Liver (tissue), 9 donors: Measurements from ENCODE around the gene MELK. TPM values are rescaled to one million over a fixed set of nuclear protein-coding genes. Genes with fewer than 3 reads are reported as not detected.

ENCODE experiments used
- DNase-seq: peaks from one replicate; pipeline ENCODE4 v3.0.0-alpha.2; 2017; ENCODE audit warnings: low spot score
- H3K27ac ChIP-seq, 2 donors: one replicate each; pipeline ENCODE4 v1.7.0; 2013; ENCODE audit warnings: inconsistent platforms in 2 of 2, low read length in 2 of 2, control low read depth in 1 of 2, low read depth in 1 of 2, mild to moderate bottlenecking in 1 of 2
- H3K27me3 ChIP-seq, 4 donors: one replicate each; pipeline versions ENCODE4 v1.6.1 to v1.7.0; 2013; ENCODE audit warnings: low read length in 3 of 4, inconsistent platforms in 1 of 4, mild to moderate bottlenecking in 1 of 4, moderate library complexity in 1 of 4; ENCODE audit not compliant: control insufficient read depth in 4 of 4, insufficient read depth in 4 of 4
- H3K36me3 ChIP-seq, 4 donors: one replicate each; pipeline versions ENCODE4 v1.6.1 to v1.7.0; 2013; ENCODE audit warnings: low read length in 3 of 4, mild to moderate bottlenecking in 3 of 4, low read depth in 1 of 4, moderate library complexity in 1 of 4; ENCODE audit not compliant: control insufficient read depth in 4 of 4, insufficient read depth in 3 of 4
- H3K4me1 ChIP-seq, 4 donors: one replicate each; pipeline versions ENCODE4 v1.6.1 to v1.7.0; 2013; ENCODE audit warnings: low read length in 3 of 4, mild to moderate bottlenecking in 3 of 4, moderate library complexity in 1 of 4; ENCODE audit not compliant: control insufficient read depth in 4 of 4, insufficient read depth in 4 of 4
- H3K4me3 ChIP-seq, 3 donors: one replicate each; pipeline versions ENCODE4 v1.6.1 to v1.7.0; 2013; ENCODE audit warnings: low read length in 3 of 3, control low read depth in 1 of 3, low read depth in 1 of 3, mild to moderate bottlenecking in 1 of 3
- H3K9ac ChIP-seq, 2 donors: one replicate each; pipeline ENCODE4 v1.7.0; 2013; ENCODE audit warnings: low read length in 2 of 2, mild to moderate bottlenecking in 2 of 2, moderate library complexity in 2 of 2, control low read depth in 1 of 2, low read depth in 1 of 2
- H3K9me3 ChIP-seq, 4 donors: one replicate each; pipeline versions ENCODE4 v1.6.1 to v1.7.0; 2013; ENCODE audit warnings: low read length in 3 of 4; ENCODE audit not compliant: control insufficient read depth in 4 of 4
- ATF3 ChIP-seq: IDR thresholded peaks from 2 replicates; pipeline ENCODE4 v1.6.1; 2016; ENCODE audit warnings: antibody characterized with exemption
- CTCF ChIP-seq: fragments of 150-350 bp; IDR thresholded peaks from 2 replicates; pipeline ENCODE4 v1.5.1; 2017; ENCODE audit warnings: improper control_type of control experiment, low read depth, low read length; ENCODE audit not compliant: missing input control
- EGR1 ChIP-seq, 2 donors: IDR thresholded peaks; 2 replicates each; pipeline ENCODE4 v1.6.1; 2016 to 2018; ENCODE audit warnings: antibody characterized with exemption in 2 of 2, low read depth in 2 of 2
- FOXA1 ChIP-seq: IDR thresholded peaks from 2 replicates; pipeline ENCODE4 v1.6.1; 2016; ENCODE audit warnings: antibody characterized with exemption
- HNF4A ChIP-seq, 2 donors: conservative IDR thresholded peaks; 2 replicates each; pipeline ENCODE4 v1.6.1; 2016; ENCODE audit warnings: antibody characterized with exemption in 2 of 2, mild to moderate bottlenecking in 2 of 2
- HNF4G ChIP-seq: IDR thresholded peaks from 2 replicates; pipeline ENCODE4 v1.6.1; 2016; ENCODE audit warnings: antibody characterized with exemption
- JUND ChIP-seq, 2 donors: IDR thresholded peaks; 2 replicates each; pipeline ENCODE4 v1.6.1; 2016; ENCODE audit warnings: antibody characterized with exemption in 2 of 2
- MAX ChIP-seq: IDR thresholded peaks from 2 replicates; pipeline ENCODE4 v1.6.1; 2016; ENCODE audit warnings: antibody characterized with exemption
- REST ChIP-seq: IDR thresholded peaks from 2 replicates; pipeline ENCODE4 v1.6.1; 2016; ENCODE audit warnings: antibody characterized with exemption, mild to moderate bottlenecking
- RXRA ChIP-seq, 2 donors: IDR thresholded peaks; 2 replicates each; pipeline ENCODE4 v1.6.1; 2017 to 2018; ENCODE audit warnings: antibody characterized with exemption in 2 of 2, mild to moderate bottlenecking in 1 of 2
- SP1 ChIP-seq: IDR thresholded peaks from 2 replicates; pipeline ENCODE4 v1.6.1; 2018; ENCODE audit warnings: antibody characterized with exemption, mild to moderate bottlenecking
- TAF1 ChIP-seq: conservative IDR thresholded peaks from 2 replicates; pipeline ENCODE4 v1.6.1; 2016; ENCODE audit warnings: antibody characterized with exemption, mild to moderate bottlenecking
- YY1 ChIP-seq: IDR thresholded peaks from 2 replicates; pipeline ENCODE4 v1.6.1; 2016; ENCODE audit warnings: antibody characterized with exemption, mild to moderate bottlenecking
- WGBS: extraction: QIAGEN DNeasy Blood & Tissue Kit; methylation state at CpG from one replicate; pipeline ENCODE4 v1.1.7; 2013; 5-methylcytosine and 5-hydroxymethylcytosine counted together
- polyA plus RNA-seq, 2 donors: library from polyadenylated mRNA; stranded (reverse) in 1 of 2; unstranded in 1 of 2; fragments of 200-250 nt in 1 of 2; fragments of >200 nt in 1 of 2; fragmentation: Nextera tagmentation in 1 of 2; extraction: Ambion mirVana in 1 of 2; gene quantifications; one replicate each; pipeline versions ENCODE4 v1.2.1 to v1.2.3, GENCODE V29; 2013 to 2015
- total RNA-seq, 2 donors: library from RNA; depleted of rRNA; stranded (reverse); fragments of >200 nt; gene quantifications; one replicate each; pipeline ENCODE4 v1.2.3, GENCODE V29; 2014
- donor health status: healthy.
- donor health status: healthy.
- donor health status: healthy.
- donor health status: healthy.
- donor health status: healthy.

Gene MELK
- total and polyA plus RNA-seq, 4 donors: 0.08 to 19.5 (median 1.0) TPM

- DNase-seq: no peak
- Histone ChIP-seq H3K4me3 (no peak overlapping the region), H3K9me3 (no peaks in the 10 kb centered on the region), H3K27ac (no peak overlapping the region), H3K36me3 (no peaks in the 10 kb centered on the region), H3K4me1 (no peaks in the 10 kb centered on the region), H3K9ac (no peak overlapping the region), H3K27me3 (peaks cover 0 to 4% (median under 1%) of the 10 kb centered on the region in 4 donors)
- no peak for TF ChIP-seq SP1
- TF ChIP-seq ATF3: no peak
- TF ChIP-seq RXRA (IDR thresholded peaks at IDR 0.05): no peak
- WGBS: 91% methylated on average over 29 of the region's 29 CpGs
Observed at GRCh38 chr9:36713515-36714490, 141.1 kb downstream of the MELK start.

- TF ChIP-seq SP1 (no peak), HNF4G (no peak), CTCF (no peak), MAX (no peak), YY1 (no peak), REST (no peak), TAF1 (no peak), ATF3 (no peak), HNF4A (conservative IDR thresholded peaks at IDR 0.05) (no peak), EGR1 (IDR thresholded peaks at IDR 0.05; ENCODE audit: low read depth in 2 of 2) (no peak), FOXA1 (no peak), JUND (IDR thresholded peaks at IDR 0.05) (no peak)
- WGBS: 58% methylated on average over 2 of the region's 2 CpGs
- Histone ChIP-seq H3K9me3 (no peaks in the 10 kb centered on the region), H3K27me3 (peaks cover 0 to 4% (median under 1%) of the 10 kb centered on the region in 4 donors), H3K36me3 (no peaks in the 10 kb centered on the region), H3K27ac (no peak overlapping the region), H3K9ac (no peak overlapping the region), H3K4me1 (no peaks in the 10 kb centered on the region), H3K4me3 (no peak overlapping the region)
- no peak for DNase-seq
Observed at GRCh38 chr9:36716496-36716895, 143.8 kb downstream of the MELK start.
